GM10248 (cell line): ENCODE data around the gene HERC3.

Experiments
- CTCF ChIA-PET: fragments of 300-600 bp; sonication (Branson Sonifier 250); formaldehyde crosslinking; extraction: SDS; loops from one replicate; lab custom pipeline; 2021; ENCODE audit warnings: antibody characterized with exemption; lab: Yijun Ruan, JAX
- POLR2A ChIA-PET: fragments of 350-650 bp; sonication (Branson Sonifier 250); formaldehyde crosslinking; extraction: SDS; loops from one replicate; lab custom pipeline; 2020; ENCODE audit warnings: antibody characterized with exemption; lab: Yijun Ruan, JAX
- DNase-seq: peaks from one replicate; pipeline ENCODE4 v3.0.0; 2012; ENCODE audit errors: extremely low spot score
- CTCF ChIP-seq: IDR thresholded peaks from 2 replicates; pipeline ENCODE4 v1.5.1; 2012; ENCODE audit warnings: mild to moderate bottlenecking, low read depth; ENCODE audit errors: extremely low read depth, missing control alignments, control extremely low read depth

HERC3 gene

GRCh38 chr4:88575186-88575585, 17.1 kb upstream of the HERC3 start:
- no peak for DNase-seq
- ChIA-PET POLR2A (no interaction called here), CTCF (interaction anchor here (0.8 to 1.4 kb wide), 2 partner anchors 18 to 36 kb away, joined by 4 read pairs; no protein-coding TSS in a partner anchor)
- no peak for TF ChIP-seq CTCF

GRCh38 chr4:88582493-88582892, 9.8 kb upstream of the HERC3 start:
- TF ChIP-seq CTCF: no peak
- ChIA-PET POLR2A (no interaction called here), CTCF (no interaction called here)
- DNase-seq: no peak

- CTCF ChIA-PET: interaction anchor here (0.8 to 1.2 kb wide), 3 partner anchors 11 to 53 kb away, joined by 3 to 5 read pairs (median 4); no protein-coding TSS in a partner anchor
- DNase-seq: no peak
- POLR2A ChIA-PET: no interaction called here
- TF ChIP-seq CTCF: no peak
These were observed 8.4 kb upstream of the HERC3 start for GRCh38 chr4:88583631-88584470.

GRCh38 chr4:88584471-88584900, 7.8 kb upstream of the HERC3 start:
- DNase-seq: no peak
- CTCF ChIA-PET: interaction anchor here (1.1 kb wide), 1 partner anchor 14 kb away, joined by 4 read pairs; no protein-coding TSS in a partner anchor
- POLR2A ChIA-PET: no interaction called here
- no peak for TF ChIP-seq CTCF

- TF ChIP-seq CTCF: no peak
- POLR2A ChIA-PET: no interaction called here
These were observed 6.4 kb upstream of the HERC3 start for GRCh38 chr4:88585917-88586316.

GRCh38 chr4:88587306-88587705, 5.0 kb upstream of the HERC3 start:
- POLR2A ChIA-PET: no interaction called here
- no peak for DNase-seq
- no peak for TF ChIP-seq CTCF
- CTCF ChIA-PET: interaction anchor here (0.9 to 1.6 kb wide), 3 partner anchors 16 to 52 kb away, joined by 3 to 5 read pairs (median 3); no protein-coding TSS in a partner anchor

More at GRCh38 chr4:88585917-88586316, 6.4 kb upstream of the HERC3 start:
- DNase-seq: no peak
- CTCF ChIA-PET: no interaction called here
